HEK293T (cell line): ENCODE measurements around the gene CHD6.

Experiments used
- ARNT ChIP-seq: fragments of 450-650 bp; IDR thresholded peaks from 2 replicates; pipeline ENCODE4 v1.6.1; 2017; ENCODE audit warnings: mild to moderate bottlenecking
- BHLHE40 ChIP-seq: fragments of 450-650 bp; IDR thresholded peaks from 2 replicates; pipeline ENCODE4 v1.6.1; 2016; ENCODE audit warnings: mild to moderate bottlenecking, moderate library complexity, borderline replicate concordance
- CTBP1 ChIP-seq: fragments of 450-650 bp; IDR thresholded peaks from 2 replicates; pipeline ENCODE4 v1.6.1; 2016; ENCODE audit warnings: borderline replicate concordance
- ELF4 ChIP-seq: fragments of 450-650 bp; IDR thresholded peaks from 2 replicates; pipeline ENCODE4 v1.6.1; 2017; ENCODE audit warnings: antibody characterized with exemption
- FOXA1 ChIP-seq: fragments of 450-650 bp; IDR thresholded peaks from 2 replicates; pipeline ENCODE4 v1.6.1; 2016; ENCODE audit warnings: mild to moderate bottlenecking
- L3MBTL2 ChIP-seq: fragments of 450-650 bp; conservative IDR thresholded peaks from 2 replicates; pipeline ENCODE4 v1.6.1; 2016; ENCODE audit warnings: mild to moderate bottlenecking
- LEF1 ChIP-seq: fragments of 450-650 bp; IDR thresholded peaks from 2 replicates; pipeline ENCODE4 v1.6.1; 2017; ENCODE audit warnings: mild to moderate bottlenecking, borderline replicate concordance
- NFRKB ChIP-seq: fragments of 450-650 bp; IDR thresholded peaks from 2 replicates; pipeline ENCODE4 v1.6.1; 2016; ENCODE audit warnings: mild to moderate bottlenecking, moderate library complexity
- PKNOX1 ChIP-seq: fragments of 450-650 bp; IDR thresholded peaks from 2 replicates; pipeline ENCODE4 v1.6.1; 2016
- SP1 ChIP-seq: fragments of 450-650 bp; IDR thresholded peaks from 2 replicates; pipeline ENCODE4 v1.6.1; 2017

- no peak for TF ChIP-seq ARNT
- TF ChIP-seq PKNOX1: no peak
- TF ChIP-seq L3MBTL2: no peak
- TF ChIP-seq ELF4: no peak
- TF ChIP-seq FOXA1: no peak
- TF ChIP-seq BHLHE40: no peak
- TF ChIP-seq SP1: no peak
- TF ChIP-seq LEF1: no peak
- TF ChIP-seq NFRKB: no peak
- no peak for TF ChIP-seq CTBP1
These were observed 148.3 kb downstream of the CHD6 start for GRCh38 chr20:41469868-41470267.
